Calu3 (cell line): Measurements from ENCODE around the gene ZNF835. TPM values are rescaled to one million over a fixed set of nuclear protein-coding genes. Genes with fewer than 3 reads are reported as not detected.

Experiments used
- BruUV-seq: library from RNA; stranded (reverse); fragments of 400-500 nt; replicated peaks from 2 replicates; lab custom pipeline; 2021; lab: Mats Ljungman, UMichigan
- CTCF ChIA-PET: fragments of 300-600 bp; sonication (Branson Sonifier 250); formaldehyde crosslinking; loops from one replicate; lab custom pipeline; 2022; ENCODE audit warnings: antibody characterized with exemption; lab: Charles Lee
- DNase-seq: peaks from one replicate; pipeline ENCODE4 v3.0.0; 2022
- H3K27ac Mint-ChIP-seq: one replicate; pipeline ENCODE4 v1.8.0; 2022; ENCODE audit warnings: mixed read lengths; ENCODE audit not compliant: unreplicated experiment
- H3K27me3 Mint-ChIP-seq: one replicate; pipeline ENCODE4 v1.8.0; 2022; ENCODE audit warnings: mixed read lengths; ENCODE audit not compliant: unreplicated experiment
- H3K36me3 Mint-ChIP-seq: one replicate; pipeline ENCODE4 v1.8.0; 2022; ENCODE audit warnings: mild to moderate bottlenecking, moderate library complexity, mixed read lengths; ENCODE audit not compliant: insufficient read depth, unreplicated experiment
- H3K4me1 Mint-ChIP-seq: one replicate; pipeline ENCODE4 v1.8.0; 2022; ENCODE audit warnings: mild to moderate bottlenecking, low read depth, mixed read lengths; ENCODE audit not compliant: unreplicated experiment
- H3K4me3 Mint-ChIP-seq: one replicate; pipeline ENCODE4 v1.8.0; 2022; ENCODE audit warnings: mild to moderate bottlenecking, low read depth, moderate library complexity, mixed read lengths; ENCODE audit not compliant: unreplicated experiment
- H3K9me3 Mint-ChIP-seq: one replicate; pipeline ENCODE4 v1.8.0; 2022; ENCODE audit warnings: low read depth, mixed read lengths; ENCODE audit not compliant: unreplicated experiment
- intact Hi-C: fragments of 100-400 bp; cut with micrococcal nuclease; formaldehyde crosslinking; loops from one replicate; pipeline ENCODE4 v1.10.0; 2022; ENCODE audit not compliant: unreplicated experiment
- total RNA-seq: library from RNA; stranded (reverse); gene quantifications from 2 replicates; pipeline ENCODE4 v1.2.3, GENCODE V29; 2022
- TF ChIP-seq, protein P1 (sequence below): fragments of 200-600 bp; IDR thresholded peaks from one replicate; pipeline ENCODE4 v1.8.0; 2022; ENCODE audit warnings: antibody characterized with exemption; ENCODE audit not compliant: unreplicated experiment

Gene ZNF835
- total RNA-seq, 1 experiment from 2014 or later = not detected

- no TSS peak for BruUV-seq
- no peaks in the 10 kb centered on the region for H3K27me3 Mint-ChIP-seq
- H3K27ac Mint-ChIP-seq = no peak overlapping the region
- intact Hi-C loops = no loop called here
- no peaks in the 10 kb centered on the region for H3K4me1 Mint-ChIP-seq
- H3K9me3 Mint-ChIP-seq = peaks cover 45% of the 10 kb centered on the region
- no peak overlapping the region for H3K4me3 Mint-ChIP-seq
- TF ChIP-seq, protein P1, sequence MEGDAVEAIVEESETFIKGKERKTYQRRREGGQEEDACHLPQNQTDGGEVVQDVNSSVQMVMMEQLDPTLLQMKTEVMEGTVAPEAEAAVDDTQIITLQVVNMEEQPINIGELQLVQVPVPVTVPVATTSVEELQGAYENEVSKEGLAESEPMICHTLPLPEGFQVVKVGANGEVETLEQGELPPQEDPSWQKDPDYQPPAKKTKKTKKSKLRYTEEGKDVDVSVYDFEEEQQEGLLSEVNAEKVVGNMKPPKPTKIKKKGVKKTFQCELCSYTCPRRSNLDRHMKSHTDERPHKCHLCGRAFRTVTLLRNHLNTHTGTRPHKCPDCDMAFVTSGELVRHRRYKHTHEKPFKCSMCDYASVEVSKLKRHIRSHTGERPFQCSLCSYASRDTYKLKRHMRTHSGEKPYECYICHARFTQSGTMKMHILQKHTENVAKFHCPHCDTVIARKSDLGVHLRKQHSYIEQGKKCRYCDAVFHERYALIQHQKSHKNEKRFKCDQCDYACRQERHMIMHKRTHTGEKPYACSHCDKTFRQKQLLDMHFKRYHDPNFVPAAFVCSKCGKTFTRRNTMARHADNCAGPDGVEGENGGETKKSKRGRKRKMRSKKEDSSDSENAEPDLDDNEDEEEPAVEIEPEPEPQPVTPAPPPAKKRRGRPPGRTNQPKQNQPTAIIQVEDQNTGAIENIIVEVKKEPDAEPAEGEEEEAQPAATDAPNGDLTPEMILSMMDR = no peak
- CTCF ChIA-PET = no interaction called here
- no peak for DNase-seq
- no peaks in the 10 kb centered on the region for H3K36me3 Mint-ChIP-seq
Observed at GRCh38 chr19:56612737-56613136, 58.8 kb downstream of the ZNF835 start.

Other genes starting within 250 kb of the ZNF835 start
- gene ZNF667, start 194.4 kb downstream of the ZNF835 start, total RNA-seq = not detected in 2 replicates
- gene ZNF471, start 163.9 kb downstream of the ZNF835 start, total RNA-seq = 0.07 TPM in 1 of 2 replicates, not detected in the other
- gene ZFP28, start 132.8 kb downstream of the ZNF835 start, total RNA-seq = not detected in 2 replicates
- gene ZNF470, start 104.3 kb downstream of the ZNF835 start, total RNA-seq = 0.68 and 1.4 TPM in 2 replicates
- 1.7 and 1.8 TPM in 2 replicates for gene ZNF71, start 76.5 kb downstream of the ZNF835 start, total RNA-seq
- gene SMIM17, start 28.6 kb downstream of the ZNF835 start, total RNA-seq = not detected in 2 replicates
- 0.09 TPM in 1 of 2 replicates, not detected in the other for gene PEG3, start 169.0 kb upstream of the ZNF835 start, total RNA-seq
- not detected in 2 replicates for gene ZIM2, start 169.0 kb upstream of the ZNF835 start, total RNA-seq